HUES6 (cell line): ENCODE measurements around the gene FRMD4B.

Source experiments
- H3K27ac ChIP-seq: 2 replicates; pipeline ENCODE4 v1.7.0; 2013; ENCODE audit warnings: low read depth, mild to moderate bottlenecking, low read length, inconsistent platforms
- H3K27me3 ChIP-seq: 2 replicates; pipeline ENCODE4 v1.6.1; 2013; ENCODE audit warnings: low read length; ENCODE audit not compliant: control insufficient read depth, insufficient read depth
- H3K36me3 ChIP-seq: 2 replicates; pipeline ENCODE4 v1.6.1; 2013; ENCODE audit warnings: low read length; ENCODE audit not compliant: control insufficient read depth, insufficient read depth
- H3K4me1 ChIP-seq: 2 replicates; pipeline ENCODE4 v1.6.1; 2013; ENCODE audit warnings: low read length; ENCODE audit not compliant: control insufficient read depth, insufficient read depth
- H3K4me3 ChIP-seq: 2 replicates; pipeline ENCODE4 v1.5.1; 2013; ENCODE audit warnings: low read depth, low read length
- H3K9ac ChIP-seq: one replicate; pipeline ENCODE4 v1.6.1; 2013; ENCODE audit warnings: mild to moderate bottlenecking, low read length
- H3K9me3 ChIP-seq: 2 replicates; pipeline ENCODE4 v1.6.1; 2013; ENCODE audit warnings: low read depth, low read length; ENCODE audit not compliant: control insufficient read depth, insufficient read depth

FRMD4B gene

GRCh38 chr3:69201658-69202057 lies 184.2 kb downstream of the FRMD4B start:
- H3K27ac ChIP-seq = no peak overlapping the region
- no peaks in the 10 kb centered on the region for H3K27me3 ChIP-seq
- H3K4me1 ChIP-seq = peaks cover 17% of the 10 kb centered on the region
- H3K9ac ChIP-seq = no peak overlapping the region
- no peaks in the 10 kb centered on the region for H3K36me3 ChIP-seq
- H3K4me3 ChIP-seq = no peak overlapping the region
- H3K9me3 ChIP-seq = no peaks in the 10 kb centered on the region

- H3K4me3 ChIP-seq = peak overlapping the region; percentile 9; the same call in 1 of the 2 replicates
- H3K36me3 ChIP-seq = no peaks in the 10 kb centered on the region; the same call in 1 of the 2 replicates
- peaks cover 17% of the 10 kb centered on the region for H3K4me1 ChIP-seq
- no peak overlapping the region for H3K27ac ChIP-seq
- H3K9me3 ChIP-seq = no peaks in the 10 kb centered on the region
- peak overlapping the region; percentile 0 for H3K9ac ChIP-seq
- no peaks in the 10 kb centered on the region for H3K27me3 ChIP-seq
Measured at GRCh38 chr3:69200384-69201068, 185.4 kb downstream of the FRMD4B start.

- Histone ChIP-seq H3K27me3 (no peaks in the 10 kb centered on the region), H3K9ac (no peak overlapping the region), H3K27ac (no peak overlapping the region), H3K4me3 (no peak overlapping the region), H3K4me1 (peaks cover 17% of the 10 kb centered on the region), H3K36me3 (peaks cover under 1% of the 10 kb centered on the region; the same call in 1 of the 2 replicates), H3K9me3 (no peaks in the 10 kb centered on the region)
Measured at GRCh38 chr3:69199942-69200341, 185.9 kb downstream of the FRMD4B start.

- no peak overlapping the region for H3K27ac ChIP-seq
Measured at GRCh38 chr3:69197922-69198530, 187.9 kb downstream of the FRMD4B start.

DNA sequence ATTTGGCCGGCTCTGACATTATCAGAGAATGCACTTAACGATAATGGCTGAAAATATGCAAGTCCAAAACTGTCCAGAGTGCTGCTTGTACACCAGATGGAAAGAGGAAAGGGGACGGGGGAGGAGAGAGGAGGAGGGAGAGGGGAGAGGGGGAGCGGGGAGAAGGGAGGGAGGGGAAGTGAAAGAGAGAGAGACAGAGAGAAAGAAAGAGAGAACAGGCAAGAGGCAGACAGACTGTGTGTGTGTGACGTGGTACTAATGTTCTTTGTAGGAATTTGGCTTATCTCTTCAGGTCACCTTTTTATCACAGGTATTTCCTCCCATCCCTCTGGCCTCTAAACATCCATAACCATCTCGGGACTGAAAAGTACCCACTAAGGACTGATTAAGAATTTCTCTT lies 188.4 kb downstream of the FRMD4B start:
- Histone ChIP-seq H3K4me1 (peaks cover 17% of the 10 kb centered on the region), H3K27ac (no peak overlapping the region), H3K4me3 (no peak overlapping the region), H3K9me3 (no peaks in the 10 kb centered on the region), H3K36me3 (peaks cover 15% of the 10 kb centered on the region; the same call in 1 of the 2 replicates), H3K9ac (no peak overlapping the region), H3K27me3 (no peaks in the 10 kb centered on the region)

More at GRCh38 chr3:69197922-69198530, 187.9 kb downstream of the FRMD4B start:
- Histone ChIP-seq H3K4me1 (peaks cover 17% of the 10 kb centered on the region), H3K36me3 (peaks cover 15% of the 10 kb centered on the region; the same call in 1 of the 2 replicates), H3K9me3 (no peaks in the 10 kb centered on the region), H3K9ac (no peak overlapping the region), H3K27me3 (no peaks in the 10 kb centered on the region), H3K4me3 (no peak overlapping the region)

DNA sequence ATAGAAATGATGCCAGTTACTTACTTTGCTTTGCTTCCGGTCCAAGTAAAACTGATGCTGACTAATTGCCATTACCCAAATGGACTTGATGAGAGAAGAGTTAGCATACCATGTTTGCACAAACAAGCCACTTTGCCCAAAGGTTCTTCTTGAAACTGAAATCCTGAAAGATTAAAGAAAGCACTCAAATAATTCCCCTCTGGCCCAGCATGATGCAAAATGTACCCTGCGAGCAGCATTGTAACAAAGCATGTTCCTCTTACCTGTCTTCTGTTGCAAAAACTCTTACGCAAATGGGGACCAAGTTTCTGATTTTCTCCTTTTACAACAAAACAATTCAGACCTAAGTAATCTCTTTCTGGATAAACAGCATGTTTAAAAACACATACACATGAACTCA lies 189.0 kb downstream of the FRMD4B start:
- H3K27ac ChIP-seq = no peak overlapping the region
- H3K27me3 ChIP-seq = no peaks in the 10 kb centered on the region
- peaks cover 15% of the 10 kb centered on the region; the same call in 1 of the 2 replicates for H3K36me3 ChIP-seq

DNA sequence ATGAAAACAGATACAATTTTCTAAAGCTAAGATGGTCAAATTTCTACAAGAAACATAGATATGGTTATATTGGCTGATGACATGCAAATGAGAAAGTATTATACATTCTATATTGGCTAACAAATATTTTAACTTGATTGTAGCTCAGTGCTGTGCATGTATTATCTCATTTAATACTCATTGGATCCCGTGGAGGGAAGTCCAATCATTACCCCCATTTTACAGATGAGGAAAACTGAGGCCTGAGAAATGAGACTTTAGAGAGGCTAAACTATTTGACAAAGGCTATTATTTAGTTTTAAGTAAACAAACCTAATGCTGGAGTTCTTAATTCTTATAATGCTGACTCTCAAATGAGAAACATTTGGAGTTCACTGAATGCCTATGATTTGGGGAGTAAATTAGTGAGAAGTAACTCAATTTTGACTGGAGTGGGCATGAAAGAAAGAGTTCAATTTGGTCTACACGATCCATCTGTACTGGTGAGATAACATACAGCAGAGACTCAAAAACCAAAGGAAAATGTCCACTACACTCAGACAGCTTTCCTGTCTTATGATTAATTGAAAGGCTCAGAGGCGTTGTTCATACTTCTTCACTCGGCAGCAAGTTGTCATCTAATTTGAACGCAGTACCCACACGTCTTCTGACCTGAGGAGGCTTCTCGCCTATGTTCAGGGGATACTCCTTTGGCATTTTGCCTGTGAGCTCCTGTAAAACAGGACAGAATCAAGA lies 191.3 kb downstream of the FRMD4B start:
- Histone ChIP-seq H3K4me3 (no peak overlapping the region), H3K9me3 (no peaks in the 10 kb centered on the region), H3K4me1 (peaks cover 5% of the 10 kb centered on the region; the same call in 1 of the 2 replicates), H3K27ac (no peak overlapping the region), H3K36me3 (peaks cover 19% of the 10 kb centered on the region; the same call in 1 of the 2 replicates), H3K9ac (no peak overlapping the region), H3K27me3 (no peaks in the 10 kb centered on the region)

More for the DNA sequence above, 189.0 kb downstream of the FRMD4B start:
- peaks cover 17% of the 10 kb centered on the region for H3K4me1 ChIP-seq
- no peak overlapping the region for H3K4me3 ChIP-seq
- no peak overlapping the region for H3K9ac ChIP-seq
- no peaks in the 10 kb centered on the region for H3K9me3 ChIP-seq

GRCh38 chr3:69193749-69194148 lies 192.1 kb downstream of the FRMD4B start:
- no peak overlapping the region for H3K9ac ChIP-seq
- H3K27ac ChIP-seq = no peak overlapping the region
- peaks cover 19% of the 10 kb centered on the region; the same call in 1 of the 2 replicates for H3K36me3 ChIP-seq
- H3K9me3 ChIP-seq = no peaks in the 10 kb centered on the region
- H3K27me3 ChIP-seq = no peaks in the 10 kb centered on the region
- no peaks in the 10 kb centered on the region for H3K4me1 ChIP-seq
- no peak overlapping the region for H3K4me3 ChIP-seq

GRCh38 chr3:69191516-69191915 lies 194.4 kb downstream of the FRMD4B start:
- Histone ChIP-seq H3K9ac (no peak overlapping the region), H3K4me3 (no peak overlapping the region), H3K36me3 (peaks cover 19% of the 10 kb centered on the region; the same call in 1 of the 2 replicates), H3K27me3 (no peaks in the 10 kb centered on the region), H3K4me1 (no peaks in the 10 kb centered on the region), H3K9me3 (no peaks in the 10 kb centered on the region), H3K27ac (no peak overlapping the region)

GRCh38 chr3:69189487-69189886 lies 196.4 kb downstream of the FRMD4B start:
- Histone ChIP-seq H3K4me1 (no peaks in the 10 kb centered on the region), H3K27me3 (no peaks in the 10 kb centered on the region), H3K9me3 (no peaks in the 10 kb centered on the region), H3K27ac (no peak overlapping the region), H3K9ac (no peak overlapping the region), H3K4me3 (no peak overlapping the region), H3K36me3 (peaks cover 14% of the 10 kb centered on the region; the same call in 1 of the 2 replicates)
